Activated T-helper 2 cell treated with anti-CD3 and anti-CD28 coated beads, Interferon-gamma antibody, Interleukin-2, Interleukin-4, amounts not matched to agents 10 μg/mL and 5 μg/mL and 100 μg/mL, durations not matched to agents 14 hours and 24 hours and 36 hours (primary cell): Measurements from ENCODE around the gene IFT74. TPM values are rescaled to one million over a fixed set of nuclear protein-coding genes. Genes with fewer than 3 reads are reported as not detected.
"Not testable (repeated sequence)": the region's sequence is repeated elsewhere in the genome, so short reads cannot be mapped to it uniquely, and the experiment has no call there.

Experiments
- DNase-seq: peaks from one replicate; pipeline ENCODE4 v3.0.0; 2021; ENCODE audit warnings: low spot score
- H3K27ac Mint-ChIP-seq: one replicate; pipeline ENCODE4 v1.8.0; 2021; ENCODE audit warnings: mixed read lengths
- H3K27me3 Mint-ChIP-seq: one replicate; pipeline ENCODE4 v1.8.0; 2021; ENCODE audit warnings: low read depth, mixed read lengths
- H3K36me3 Mint-ChIP-seq: one replicate; pipeline ENCODE4 v1.8.0; 2021; ENCODE audit warnings: low read depth, mixed read lengths
- H3K4me1 Mint-ChIP-seq: one replicate; pipeline ENCODE4 v1.8.0; 2021; ENCODE audit warnings: low read depth, mixed read lengths
- H3K4me3 Mint-ChIP-seq: one replicate; pipeline ENCODE4 v1.8.0; 2021; ENCODE audit warnings: low read depth, mild to moderate bottlenecking, moderate library complexity, mixed read lengths
- H3K9me3 Mint-ChIP-seq: one replicate; pipeline ENCODE4 v1.8.0; 2021; ENCODE audit warnings: mixed read lengths
- intact Hi-C: fragments of 100-400 bp; cut with micrococcal nuclease; formaldehyde crosslinking; loops from one replicate; pipeline ENCODE4 v1.15.1; 2023
- total RNA-seq: library from RNA; stranded (reverse); gene quantifications from 2 replicates; pipeline ENCODE4 v1.2.3, GENCODE V29; 2022

The IFT74 gene
- total RNA-seq, 1 donor from 2014 or later, result 8.3 TPM

GRCh38 chr9:27093384-27094067 is 137.3 kb downstream of the IFT74 start:
- H3K4me3 Mint-ChIP-seq, H3K36me3 Mint-ChIP-seq, H3K27ac Mint-ChIP-seq, intact Hi-C loops, H3K9me3 Mint-ChIP-seq, DNase-seq, H3K4me1 Mint-ChIP-seq, H3K27me3 Mint-ChIP-seq: not testable (repeated sequence)

DNA sequence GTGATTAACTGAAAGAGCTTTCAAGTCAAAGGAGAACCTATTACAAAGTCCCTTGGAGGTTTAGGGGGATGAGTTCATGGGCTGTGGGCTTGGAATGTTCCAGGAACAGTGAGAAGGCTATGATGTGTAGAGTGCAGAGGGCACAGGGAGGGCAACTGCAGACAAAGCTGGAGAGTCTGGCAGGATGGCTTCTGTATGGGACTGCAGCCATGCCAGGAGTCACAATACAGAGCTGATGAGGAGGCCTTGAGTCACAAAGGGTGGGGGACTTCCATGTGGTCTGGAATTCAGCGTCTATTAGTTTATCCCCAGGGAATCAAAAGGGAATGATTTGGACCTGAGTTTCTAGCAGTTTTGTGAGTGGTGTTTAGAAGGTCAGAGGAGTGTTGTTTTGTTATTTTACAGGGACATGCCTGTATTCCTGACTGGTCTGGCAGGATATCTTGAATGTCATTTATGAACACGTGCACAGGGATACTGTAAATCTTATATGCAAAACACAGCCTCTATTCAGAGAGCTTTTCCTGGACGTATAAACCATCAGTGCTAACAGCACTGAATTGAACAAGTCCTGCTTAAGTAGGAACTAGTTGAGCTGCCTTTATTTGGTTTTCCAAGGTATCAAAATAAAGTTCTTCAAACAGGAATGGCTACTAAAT is 138.6 kb downstream of the IFT74 start:
- Mint-ChIP-seq H3K4me3 (no peak overlapping the region), H3K36me3 (no peaks in the 10 kb centered on the region), H3K27me3 (no peaks in the 10 kb centered on the region), H3K27ac (no peak overlapping the region), H3K9me3 (no peaks in the 10 kb centered on the region), H3K4me1 (no peaks in the 10 kb centered on the region)
- intact Hi-C loops, result no loop called here
- DNase-seq, result no peak

DNA sequence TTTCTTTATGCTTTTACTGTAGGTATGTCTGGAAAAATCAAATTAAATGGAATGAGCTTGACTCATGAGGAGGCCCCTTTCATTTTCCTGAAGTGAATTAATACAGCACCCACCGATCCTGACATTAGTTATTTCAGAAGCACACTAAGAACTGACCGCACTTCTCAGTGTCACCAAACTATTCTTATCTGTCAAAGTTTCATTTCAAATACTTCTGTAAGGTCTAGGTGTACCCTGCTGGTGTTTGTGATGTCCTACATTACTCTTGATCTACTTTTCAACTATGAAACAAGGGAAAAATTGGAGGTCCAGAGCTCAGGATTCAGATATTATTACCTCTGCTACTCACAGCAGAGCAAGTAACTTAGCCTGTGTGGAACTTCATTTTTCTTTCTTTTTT is 151.0 kb downstream of the IFT74 start:
- Mint-ChIP-seq H3K4me1 (no peaks in the 10 kb centered on the region), H3K9me3 (no peaks in the 10 kb centered on the region), H3K27ac (no peak overlapping the region), H3K4me3 (no peak overlapping the region), H3K27me3 (peaks cover 1% of the 10 kb centered on the region), H3K36me3 (no peaks in the 10 kb centered on the region)
- intact Hi-C loops, result no loop called here
- no peak for DNase-seq

GRCh38 chr9:27108981-27109541 is 152.8 kb downstream of the IFT74 start, which contains the start of gene TEK:
Gene TEK, plus strand, starts transcription at chr9:27109225. Its CDS starts 366 bp downstream, at chr9:27109591.
- Mint-ChIP-seq H3K9me3 (no peaks in the 10 kb centered on the region), H3K4me1 (no peaks in the 10 kb centered on the region), H3K36me3 (no peaks in the 10 kb centered on the region), H3K27ac (no peak within 1 kb of the TSS), H3K4me3 (no peak within 1 kb of the TSS), H3K27me3 (peaks cover 1% of the 10 kb centered on the region)
- no peak for DNase-seq
- intact Hi-C loops, result no loop called here

GRCh38 chr9:27109621-27110020 is 153.4 kb downstream of the IFT74 start:
- no peaks in the 10 kb centered on the region for H3K36me3 Mint-ChIP-seq
- no peaks in the 10 kb centered on the region for H3K9me3 Mint-ChIP-seq
- intact Hi-C loops, result no loop called here

GRCh38 chr9:27110181-27110580 is 154.0 kb downstream of the IFT74 start:
- Mint-ChIP-seq H3K36me3 (no peaks in the 10 kb centered on the region), H3K4me3 (no peak overlapping the region), H3K27ac (no peak overlapping the region), H3K9me3 (no peaks in the 10 kb centered on the region), H3K4me1 (no peaks in the 10 kb centered on the region), H3K27me3 (peaks cover 1% of the 10 kb centered on the region)
- no peak for DNase-seq
- intact Hi-C loops, result no loop called here

More at GRCh38 chr9:27109621-27110020, 153.4 kb downstream of the IFT74 start:
- no peak overlapping the region for H3K4me3 Mint-ChIP-seq
- H3K27ac Mint-ChIP-seq, result no peak overlapping the region
- DNase-seq, result no peak
- H3K27me3 Mint-ChIP-seq, result peaks cover 1% of the 10 kb centered on the region
- H3K4me1 Mint-ChIP-seq, result no peaks in the 10 kb centered on the region

- no peak for DNase-seq
- H3K4me1 Mint-ChIP-seq, result no peaks in the 10 kb centered on the region
- intact Hi-C loops, result no loop called here
- H3K4me3 Mint-ChIP-seq, result no peak overlapping the region
- H3K27me3 Mint-ChIP-seq, result peaks cover 1% of the 10 kb centered on the region
- H3K9me3 Mint-ChIP-seq, result no peaks in the 10 kb centered on the region
- H3K27ac Mint-ChIP-seq, result no peak overlapping the region
- no peaks in the 10 kb centered on the region for H3K36me3 Mint-ChIP-seq
Measured at GRCh38 chr9:27112235-27112634, 156.0 kb downstream of the IFT74 start.

Other genes with a start within 250 kb of the IFT74 start
- gene CAAP1, start 63.6 kb upstream of the IFT74 start, total RNA-seq, result 19.4 and 20.7 TPM in 2 replicates
- gene PLAA, start 9.2 kb upstream of the IFT74 start, total RNA-seq, result 36.4 and 42.0 TPM in 2 replicates
- gene LRRC19, start 49.3 kb downstream of the IFT74 start, total RNA-seq, result not detected in 2 replicates
- not detected in 2 replicates for gene TEK, start 152.8 kb downstream of the IFT74 start, total RNA-seq